Measurements from ENCODE around the gene HDAC3.

- TF ChIP-seq CTCF (conservative IDR thresholded peaks at IDR 0.05; ENCODE audit: low read length) (no peak), EZH2phosphoT487 (IDR thresholded peaks at IDR 0.05; ENCODE audit: borderline replicate concordance) (no peak)
These were observed 47.0 kb upstream of the HDAC3 start for GRCh38 chr5:141683596-141684141.

All from Loucy (cell line).